Measurements from ENCODE around the gene POLR1C. TPM values are rescaled to one million over a fixed set of nuclear protein-coding genes. Genes with fewer than 3 reads are reported as not detected.

POLR1C gene
- total and polyA plus RNA-seq, 10 of the 15 experiments (the other 5 are each of a cell fraction or from before 2014, with no cell fraction given) = 40.0 to 180 (median 66.2) TPM

- H3K9me3 ChIP-seq (replicated peaks; ENCODE audit: control insufficient read depth, insufficient read depth, low read length) = no peaks in the 10 kb centered on the region
- 71% methylated on average over 6 of the region's 6 CpGs for WGBS (ENCODE audit: insufficient coverage, insufficient replicate concordance, low lambda C conversion rate, missing lambda C conversion rate)
- no peak overlapping the region for H2AFZ ChIP-seq (ENCODE audit: control insufficient read depth, low read depth, low read length)
- no peaks in the 10 kb centered on the region for H3K27me3 ChIP-seq (replicated peaks in 1 of 2; ENCODE audit: control insufficient read depth in 2 of 2, insufficient read depth in 2 of 2, low read length in 1 of 2)
- no peak overlapping the region for H3K9ac ChIP-seq (ENCODE audit: control insufficient read depth, insufficient read depth, low read length)
- TF ChIP-seq EP300 (IDR thresholded peaks at IDR 0.05; ENCODE audit: borderline replicate concordance in 1 of 2, control insufficient read depth in 1 of 2, low read depth in 2 of 2, low read length in 2 of 2) (no peak), NR2F1 (conservative IDR thresholded peaks at IDR 0.05) (no peak), SIX5 (IDR thresholded peaks at IDR 0.05; ENCODE audit: low read depth, low read length, severe bottlenecking) (no peak), ATF7 (IDR thresholded peaks at IDR 0.05; ENCODE audit: low read depth) (no peak), SRF (IDR thresholded peaks at IDR 0.05; ENCODE audit: low read depth in 2 of 2, low read length in 2 of 2) (no peak), BCL11A (IDR thresholded peaks at IDR 0.05; ENCODE audit: low read depth, low read length) (no peak), PBX3 (IDR thresholded peaks at IDR 0.05; ENCODE audit: insufficient replicate concordance, low read depth, low read length) (no peak), GABPA (IDR thresholded peaks at IDR 0.05; ENCODE audit: low read depth) (no peak), POLR2AphosphoS5 (IDR thresholded peaks at IDR 0.05; ENCODE audit: low read length) (no peak), SMARCA5 (IDR thresholded peaks at IDR 0.05) (no peak)
- no peak overlapping the region for H3K4me2 ChIP-seq (ENCODE audit: control insufficient read depth, insufficient read depth)
- H3K36me3 ChIP-seq (ENCODE audit: control insufficient read depth in 2 of 2, insufficient read depth in 2 of 2, low read length in 1 of 2) = peaks cover 7 to 10% of the 10 kb centered on the region in 2 experiments; a peak in 3 of 4 replicates
- intact Hi-C loops (cut with micrococcal nuclease; ENCODE audit: unreplicated experiment) = no loop called here
- ATAC-seq (no peak), FAIRE-seq (no peak), DNase-seq (ENCODE audit: low read depth, low spot score) (no peak)
- no peaks in the 10 kb centered on the region for H3K79me2 ChIP-seq (ENCODE audit: control insufficient read depth, insufficient read depth, low read length)
- no peaks in the 10 kb centered on the region; the same call in 1 of the 2 replicates for H4K20me1 ChIP-seq (ENCODE audit: control insufficient read depth, insufficient read depth)
- H3K4me3 ChIP-seq = no peak overlapping the region
- POLR2A ChIA-PET = no interaction called here
- in situ Hi-C loops (cut with MboI) = no loop called here
- CTCF ChIA-PET = interaction anchor here (1.0 to 7.6 kb wide), 5 partner anchors 10 to 136 kb away, joined by 3 to 70 read pairs (median 4); partner anchors contain the start of gene LRRC73
- SMC1A ChIA-PET (ENCODE audit: uncharacterized antibody, unreplicated experiment) = no interaction called here
- H3K4me1 ChIP-seq (ENCODE audit: control insufficient read depth, insufficient read depth, low read length) = no peaks in the 10 kb centered on the region
- no peak overlapping the region for H3K27ac ChIP-seq (ENCODE audit: control insufficient read depth, insufficient read depth)
- RAD21 ChIA-PET (ENCODE audit: unreplicated experiment) = interaction anchor here (1.1 kb wide), 1 partner anchor 234 kb away, joined by 3 read pairs; no protein-coding TSS in a partner anchor
- BruUV-seq (replicated peaks) = no TSS peak
Measured at GRCh38 chr6:43497129-43497396, 19.8 kb upstream of the POLR1C start.

All from GM12878 (cell line).